ENCODE measurements around the gene MYL2.

The MYL2 gene

GRCh38 chr12:110930348-110931314 is 10.3 kb upstream of the MYL2 start:
- DNase-seq (ENCODE audit: low read depth, low spot score), result no peak

GRCh38 chr12:110929818-110930217 is 9.4 kb upstream of the MYL2 start:
- no peak for DNase-seq (ENCODE audit: low read depth, low spot score)

GRCh38 chr12:110928700-110929099 is 8.3 kb upstream of the MYL2 start:
- DNase-seq (ENCODE audit: low read depth, low spot score), result no peak

- DNase-seq (ENCODE audit: low read depth, low spot score), result no peak
Measured at GRCh38 chr12:110927546-110927945, 7.2 kb upstream of the MYL2 start.

- DNase-seq (ENCODE audit: low read depth, low spot score), result no peak
Measured at GRCh38 chr12:110923692-110924334, 3.4 kb upstream of the MYL2 start.

- no peak for DNase-seq (ENCODE audit: low read depth, low spot score)
Measured at GRCh38 chr12:110923192-110923591, 2.8 kb upstream of the MYL2 start.

GRCh38 chr12:110922652-110923051 is 2.3 kb upstream of the MYL2 start:
- no peak for DNase-seq (ENCODE audit: low read depth, low spot score)

GRCh38 chr12:110921262-110921661 is 883 bp upstream of the MYL2 start:
- DNase-seq (ENCODE audit: low read depth, low spot score), result peak; percentile 75

- DNase-seq (ENCODE audit: low read depth, low spot score), result no peak
Measured at GRCh38 chr12:110919720-110920119, 659 bp downstream of the MYL2 start.

GRCh38 chr12:110917961-110918360 is 2.4 kb downstream of the MYL2 start:
- DNase-seq (ENCODE audit: low read depth, low spot score), result peak; percentile 52

- DNase-seq (ENCODE audit: low read depth, low spot score), result peak; percentile 89
Measured at GRCh38 chr12:110917467-110917866, 2.9 kb downstream of the MYL2 start.

- DNase-seq (ENCODE audit: low read depth, low spot score), result no peak
Measured at GRCh38 chr12:110916295-110916875, 4.0 kb downstream of the MYL2 start.

GRCh38 chr12:110913119-110914056 is 7.0 kb downstream of the MYL2 start:
- no peak for DNase-seq (ENCODE audit: low read depth, low spot score)

- DNase-seq (ENCODE audit: low read depth, low spot score), result no peak
Measured at GRCh38 chr12:110912263-110912662, 8.1 kb downstream of the MYL2 start.

- no peak for DNase-seq (ENCODE audit: low read depth, low spot score)
Measured at GRCh38 chr12:110908377-110909152, 11.8 kb downstream of the MYL2 start.

- DNase-seq (ENCODE audit: low read depth, low spot score), result no peak
Measured at GRCh38 chr12:110907583-110907982, 12.8 kb downstream of the MYL2 start.

- DNase-seq (ENCODE audit: low read depth, low spot score), result peak; percentile 78
Measured at GRCh38 chr12:110906985-110907384, 13.4 kb downstream of the MYL2 start.

GRCh38 chr12:110906516-110906915 is 13.9 kb downstream of the MYL2 start:
- no peak for DNase-seq (ENCODE audit: low read depth, low spot score)

GRCh38 chr12:110906083-110906482 is 14.3 kb downstream of the MYL2 start:
- DNase-seq (ENCODE audit: low read depth, low spot score), result no peak

- DNase-seq (ENCODE audit: low read depth, low spot score), result no peak
Measured at GRCh38 chr12:110903511-110903910, 16.9 kb downstream of the MYL2 start.

- no peak for DNase-seq (ENCODE audit: low read depth, low spot score)
Measured at GRCh38 chr12:110901401-110901800, 19.0 kb downstream of the MYL2 start.

All from astrocyte of the hippocampus (primary cell).